Astrocyte of the cerebellum (primary cell): ENCODE data around the gene ATG9A.
"Not testable (repeated sequence)": the region's sequence is repeated elsewhere in the genome, so short reads cannot be mapped to it uniquely, and the experiment has no call there.

Experiments
- DNase-seq: peaks from one replicate; pipeline ENCODE4 v3.0.0-alpha.2; 2011; ENCODE audit warnings: low read depth
- H3K4me3 ChIP-seq: 2 replicates; pipeline ENCODE4 v1.5.1; 2011; ENCODE audit warnings: mild to moderate bottlenecking, low read depth, low read length, moderate library complexity
- CTCF ChIP-seq: IDR thresholded peaks from 2 replicates; pipeline ENCODE4 v1.5.1; 2012; ENCODE audit warnings: low read length, low read depth, moderate library complexity, mild to moderate bottlenecking; ENCODE audit errors: missing control alignments
- in situ Hi-C: cut with HindIII; loops from 2 replicates; pipeline ENCODE4 v1.10.0; 2017; ENCODE audit warnings: low sequenced_read_pairs

Gene ATG9A

GRCh38 chr2:219206328-219207133 lies 22.9 kb downstream of the ATG9A start, which contains the start of gene ZFAND2B:
ZFAND2B (plus strand) TSS chr2:219206782; CDS start chr2:219206988, 206 bp downstream.
- in situ Hi-C loops: no loop called here
- DNase-seq: peak; percentile 74
- no peak for TF ChIP-seq CTCF
- H3K4me3 ChIP-seq: peak within 1 kb of the TSS; percentile 64

- no peak for DNase-seq
- TF ChIP-seq CTCF: no peak
- peak overlapping the region; percentile 64 for H3K4me3 ChIP-seq
- in situ Hi-C loops: no loop called here
Measured at GRCh38 chr2:219205981-219206327, 23.5 kb downstream of the ATG9A start.

- H3K4me3 ChIP-seq: no peak overlapping the region
- no peak for DNase-seq
- no peak for TF ChIP-seq CTCF
- in situ Hi-C loops: no loop called here
Measured at GRCh38 chr2:219205165-219205538, 24.3 kb downstream of the ATG9A start.

- in situ Hi-C loops: no loop called here
- TF ChIP-seq CTCF: no peak
- no peak overlapping the region for H3K4me3 ChIP-seq
- DNase-seq: no peak
Measured at GRCh38 chr2:219204425-219205164, 24.8 kb downstream of the ATG9A start.

GRCh38 chr2:219201331-219201730 lies 28.1 kb downstream of the ATG9A start:
- in situ Hi-C loops, H3K4me3 ChIP-seq, DNase-seq: not testable (repeated sequence)

GRCh38 chr2:219200502-219201326 lies 28.7 kb downstream of the ATG9A start:
- in situ Hi-C loops, DNase-seq, H3K4me3 ChIP-seq: not testable (repeated sequence)

- DNase-seq: no peak
- H3K4me3 ChIP-seq: no peak overlapping the region
- in situ Hi-C loops: no loop called here
- no peak for TF ChIP-seq CTCF
Measured at GRCh38 chr2:219199470-219200211, 29.8 kb downstream of the ATG9A start.
